PC-3 (cell line): ENCODE results near the gene CSF1R. TPM values are rescaled to one million over a fixed set of nuclear protein-coding genes. Genes with fewer than 3 reads are reported as not detected.

Experiments used
- ATAC-seq: fragments of 200-7000 bp; cut with Tn5 transposase; 2 replicates; pipeline ENCODE4 v1.9.1; 2020; ENCODE audit warnings: mild to moderate bottlenecking, moderate library complexity
- BruUV-seq: library from RNA; stranded (reverse); fragments of 400-500 nt; replicated peaks from 2 replicates; lab custom pipeline; 2021; lab: Mats Ljungman, UMichigan
- CTCF ChIA-PET: fragments of 300-600 bp; sonication (Branson Sonifier 250); formaldehyde crosslinking; loops from one replicate; lab custom pipeline; 2022; ENCODE audit warnings: antibody characterized with exemption; lab: Charles Lee
- POLR2A ChIA-PET: fragments of 300-600 bp; sonication (Branson Sonifier 250); formaldehyde crosslinking; loops from one replicate; lab custom pipeline; 2022; ENCODE audit warnings: antibody characterized with exemption; ENCODE audit not compliant: unreplicated experiment; lab: Charles Lee
- DNase-seq: peaks from one replicate; pipeline ENCODE4 v3.0.0-alpha.2; 2015
- H2AFZ ChIP-seq: fragments of 300-600 bp; sonication (generic); 2 replicates; pipeline ENCODE4 v1.6.0; 2016; ENCODE audit warnings: antibody characterized with exemption, low read length
- H3F3A ChIP-seq: fragments of 300-600 bp; sonication (generic); one replicate; pipeline ENCODE4 v1.6.0; 2017; ENCODE audit warnings: antibody characterized with exemption, low read length, control low read depth, mild to moderate bottlenecking; ENCODE audit not compliant: unreplicated experiment
- H3K27ac ChIP-seq: fragments of 300-600 bp; sonication (generic); 2 replicates; pipeline ENCODE4 v1.5.1; 2016; ENCODE audit warnings: mild to moderate bottlenecking, low read length
- H3K27me3 ChIP-seq: fragments of 300-600 bp; sonication (generic); 2 replicates; pipeline ENCODE4 v1.6.1; 2016; ENCODE audit warnings: low read length, mixed read lengths
- H3K36me3 ChIP-seq: fragments of 300-600 bp; sonication (generic); 2 replicates; pipeline ENCODE4 v1.6.1; 2016; ENCODE audit warnings: low read depth, mixed run types, low read length, mixed read lengths
- H3K4me1 ChIP-seq: fragments of 300-600 bp; sonication (generic); 2 replicates; pipeline ENCODE4 v1.5.1; 2016; ENCODE audit warnings: low read length; ENCODE audit not compliant: insufficient read depth
- H3K4me2 ChIP-seq: fragments of 300-600 bp; sonication (generic); 2 replicates; pipeline ENCODE4 v1.6.0; 2016; ENCODE audit warnings: low read length
- H3K4me3 ChIP-seq: fragments of 300-600 bp; sonication (generic); 2 replicates; pipeline ENCODE4 v1.5.1; 2016; ENCODE audit warnings: mild to moderate bottlenecking, low read length, mixed read lengths
- H3K79me2 ChIP-seq: fragments of 300-600 bp; sonication (generic); 2 replicates; pipeline ENCODE4 v1.6.1; 2017; ENCODE audit warnings: low read length, mixed read lengths
- H3K9ac ChIP-seq: fragments of 300-600 bp; sonication (generic); 2 replicates; pipeline ENCODE4 v1.6.0; 2016; ENCODE audit warnings: mild to moderate bottlenecking, low read length
- H3K9me2 ChIP-seq: fragments of 300-600 bp; sonication (generic); replicated peaks from 2 replicates; pipeline ENCODE4 v1.6.1; 2016; ENCODE audit warnings: mixed run types, low read length, mixed read lengths
- H3K9me3 ChIP-seq: fragments of 300-600 bp; sonication (generic); 2 replicates; pipeline ENCODE4 v1.6.1; 2016; ENCODE audit warnings: low read length, mixed read lengths
- H4K20me1 ChIP-seq: fragments of 300-600 bp; sonication (generic); 2 replicates; pipeline ENCODE4 v1.6.1; 2016; ENCODE audit warnings: low read length, mixed read lengths
- CTCF ChIP-seq: fragments of 300-600 bp; sonication (generic); conservative IDR thresholded peaks from 2 replicates; pipeline ENCODE4 v1.5.1; 2017; ENCODE audit warnings: antibody characterized with exemption, low read depth, mild to moderate bottlenecking, low read length
- EZH2 ChIP-seq: fragments of 300-600 bp; sonication (generic); IDR thresholded peaks from one replicate; pipeline ENCODE4 v1.6.1; 2017; ENCODE audit warnings: antibody characterized with exemption, mild to moderate bottlenecking, low read length; ENCODE audit not compliant: unreplicated experiment
- EZH2phosphoT487 ChIP-seq: fragments of 300-600 bp; sonication (generic); IDR thresholded peaks from 2 replicates; pipeline ENCODE4 v1.6.1; 2018; ENCODE audit warnings: mild to moderate bottlenecking, antibody characterized with exemption, low read length, borderline replicate concordance
- intact Hi-C: fragments of 100-400 bp; cut with micrococcal nuclease; formaldehyde crosslinking; loops from 2 replicates; pipeline ENCODE4 v1.9.0; 2023
- total RNA-seq: library from RNA; depleted of rRNA; stranded (reverse); fragments of >200 nt; gene quantifications from 2 replicates; pipeline ENCODE4 v1.2.3, GENCODE V29; 2014; rRNA removed

CSF1R gene
- total RNA-seq, 1 experiment from 2014 or later = not detected

- intact Hi-C loops = loop anchor here (10.0 kb wide), 1 partner anchor 275 kb away; the partner anchor contains the start of gene PPARGC1B
- Histone ChIP-seq H3K4me3 (no peak overlapping the region), H3K4me2 (no peak overlapping the region), H3F3A (no peaks in the 10 kb centered on the region), H3K9ac (no peak overlapping the region), H3K9me2 (no peaks in the 10 kb centered on the region), H3K79me2 (peaks cover 54% of the 10 kb centered on the region), H3K9me3 (no peaks in the 10 kb centered on the region), H2AFZ (no peak overlapping the region), H4K20me1 (no peaks in the 10 kb centered on the region), H3K36me3 (peaks cover 92% of the 10 kb centered on the region), H3K4me1 (no peaks in the 10 kb centered on the region), H3K27ac (no peak overlapping the region), H3K27me3 (no peaks in the 10 kb centered on the region)
- ATAC-seq = no peak
- DNase-seq = no peak
- POLR2A ChIA-PET = no interaction called here
- CTCF ChIA-PET = interaction anchor here (0.5 kb wide), 1 partner anchor 298 kb away, joined by 3 read pairs; no protein-coding TSS in a partner anchor
- no peak for TF ChIP-seq EZH2
- TF ChIP-seq EZH2phosphoT487 = no peak
- no TSS peak for BruUV-seq
These were observed 76.5 kb downstream of the CSF1R start for GRCh38 chr5:150009671-150010387.

- Histone ChIP-seq H3K4me2 (no peak overlapping the region), H3K4me1 (peaks cover 8% of the 10 kb centered on the region), H3K9me2 (no peaks in the 10 kb centered on the region), H3K4me3 (no peak overlapping the region), H3K79me2 (peaks cover 72% of the 10 kb centered on the region), H3F3A (no peaks in the 10 kb centered on the region), H3K27ac (no peak overlapping the region), H3K9me3 (no peaks in the 10 kb centered on the region), H3K9ac (no peak overlapping the region), H2AFZ (no peak overlapping the region), H3K36me3 (peaks cover 68% of the 10 kb centered on the region), H4K20me1 (peaks cover 8% of the 10 kb centered on the region), H3K27me3 (no peaks in the 10 kb centered on the region)
- intact Hi-C loops = loop anchor here (10.0 kb wide), 1 partner anchor 272 kb away; the partner anchor contains the start of gene PPARGC1B
- TF ChIP-seq CTCF (no peak), EZH2 (no peak), EZH2phosphoT487 (no peak)
- CTCF ChIA-PET = no interaction called here
- no peak for DNase-seq
- POLR2A ChIA-PET = no interaction called here
- ATAC-seq = no peak
- BruUV-seq = no TSS peak
These were observed 79.3 kb downstream of the CSF1R start for GRCh38 chr5:150007050-150007449.

GRCh38 chr5:150006318-150006717 is 80.0 kb downstream of the CSF1R start:
- peaks cover 79% of the 10 kb centered on the region for H3K79me2 ChIP-seq
- H3F3A ChIP-seq = no peaks in the 10 kb centered on the region
- H3K27ac ChIP-seq = no peak overlapping the region
- POLR2A ChIA-PET = no interaction called here
- peaks cover 11% of the 10 kb centered on the region for H3K4me1 ChIP-seq
- H3K36me3 ChIP-seq = peaks cover 64% of the 10 kb centered on the region
- TF ChIP-seq EZH2phosphoT487 = no peak
- TF ChIP-seq CTCF = no peak
- TF ChIP-seq EZH2 = no peak
- H3K9me3 ChIP-seq = no peaks in the 10 kb centered on the region
- no peak overlapping the region for H3K4me2 ChIP-seq
- ATAC-seq (no peak), DNase-seq (no peak)
- H2AFZ ChIP-seq = no peak overlapping the region
- CTCF ChIA-PET = interaction anchor here (0.6 kb wide), 1 partner anchor 10 kb away, joined by 3 read pairs; no protein-coding TSS in a partner anchor
- intact Hi-C loops = loop anchor here (10.0 kb wide), 1 partner anchor 272 kb away; the partner anchor contains the start of gene PPARGC1B
- no peaks in the 10 kb centered on the region for H3K9me2 ChIP-seq
- H3K4me3 ChIP-seq = no peak overlapping the region
- H4K20me1 ChIP-seq = peaks cover 11% of the 10 kb centered on the region
- H3K27me3 ChIP-seq = no peaks in the 10 kb centered on the region
- no peak overlapping the region for H3K9ac ChIP-seq
- BruUV-seq = no TSS peak

Other genes with a start within 250 kb of the CSF1R start
- gene PDE6A, start 141.8 kb downstream of the CSF1R start, total RNA-seq = not detected in 2 replicates
- gene SLC26A2, start 125.8 kb downstream of the CSF1R start, total RNA-seq = 10.8 and 13.1 TPM in 2 replicates
- gene TIGD6, start 85.9 kb downstream of the CSF1R start, total RNA-seq = 3.8 and 5.7 TPM in 2 replicates
- 56.6 and 84.7 TPM in 2 replicates for gene HMGXB3, start 85.8 kb downstream of the CSF1R start, total RNA-seq
- gene PDGFRB, start 69.3 kb upstream of the CSF1R start, total RNA-seq = 0.12 and 0.66 TPM in 2 replicates
- not detected in 2 replicates for gene CDX1, start 80.2 kb upstream of the CSF1R start, total RNA-seq
- gene SLC6A7, start 103.5 kb upstream of the CSF1R start, total RNA-seq = 0.29 and 0.35 TPM in 2 replicates
- 0.15 TPM in 1 of 2 replicates, not detected in the other for gene CAMK2A, start 203.2 kb upstream of the CSF1R start, total RNA-seq
- 5.9 and 6.3 TPM in 2 replicates for gene ARSI, start 216.4 kb upstream of the CSF1R start, total RNA-seq